Activated CD4-positive, CD25-positive, alpha-beta regulatory T cell treated with anti-CD3 and anti-CD28 coated beads, Interleukin-2, amount 50 U/mL, for 72 hours (primary cell): Measurements from ENCODE around the gene CDAN1.
A peak's percentile ranks its signal among the peaks of the same experiment; 100 is the strongest.
"Not testable (repeated sequence)": the region's sequence is repeated elsewhere in the genome, so short reads cannot be mapped to it uniquely, and the experiment has no call there.

Source experiments
- DNase-seq: peaks from one replicate; pipeline ENCODE4 v3.0.0; 2021

The CDAN1 gene, protein sequence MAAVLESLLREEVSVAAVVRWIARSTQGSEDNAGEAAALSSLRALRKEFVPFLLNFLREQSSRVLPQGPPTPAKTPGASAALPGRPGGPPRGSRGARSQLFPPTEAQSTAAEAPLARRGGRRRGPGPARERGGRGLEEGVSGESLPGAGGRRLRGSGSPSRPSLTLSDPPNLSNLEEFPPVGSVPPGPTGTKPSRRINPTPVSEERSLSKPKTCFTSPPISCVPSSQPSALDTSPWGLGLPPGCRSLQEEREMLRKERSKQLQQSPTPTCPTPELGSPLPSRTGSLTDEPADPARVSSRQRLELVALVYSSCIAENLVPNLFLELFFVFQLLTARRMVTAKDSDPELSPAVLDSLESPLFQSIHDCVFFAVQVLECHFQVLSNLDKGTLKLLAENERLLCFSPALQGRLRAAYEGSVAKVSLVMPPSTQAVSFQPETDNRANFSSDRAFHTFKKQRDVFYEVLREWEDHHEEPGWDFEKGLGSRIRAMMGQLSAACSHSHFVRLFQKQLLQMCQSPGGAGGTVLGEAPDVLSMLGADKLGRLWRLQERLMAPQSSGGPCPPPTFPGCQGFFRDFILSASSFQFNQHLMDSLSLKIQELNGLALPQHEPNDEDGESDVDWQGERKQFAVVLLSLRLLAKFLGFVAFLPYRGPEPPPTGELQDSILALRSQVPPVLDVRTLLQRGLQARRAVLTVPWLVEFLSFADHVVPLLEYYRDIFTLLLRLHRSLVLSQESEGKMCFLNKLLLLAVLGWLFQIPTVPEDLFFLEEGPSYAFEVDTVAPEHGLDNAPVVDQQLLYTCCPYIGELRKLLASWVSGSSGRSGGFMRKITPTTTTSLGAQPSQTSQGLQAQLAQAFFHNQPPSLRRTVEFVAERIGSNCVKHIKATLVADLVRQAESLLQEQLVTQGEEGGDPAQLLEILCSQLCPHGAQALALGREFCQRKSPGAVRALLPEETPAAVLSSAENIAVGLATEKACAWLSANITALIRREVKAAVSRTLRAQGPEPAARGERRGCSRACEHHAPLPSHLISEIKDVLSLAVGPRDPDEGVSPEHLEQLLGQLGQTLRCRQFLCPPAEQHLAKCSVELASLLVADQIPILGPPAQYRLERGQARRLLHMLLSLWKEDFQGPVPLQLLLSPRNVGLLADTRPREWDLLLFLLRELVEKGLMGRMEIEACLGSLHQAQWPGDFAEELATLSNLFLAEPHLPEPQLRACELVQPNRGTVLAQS

DNA sequence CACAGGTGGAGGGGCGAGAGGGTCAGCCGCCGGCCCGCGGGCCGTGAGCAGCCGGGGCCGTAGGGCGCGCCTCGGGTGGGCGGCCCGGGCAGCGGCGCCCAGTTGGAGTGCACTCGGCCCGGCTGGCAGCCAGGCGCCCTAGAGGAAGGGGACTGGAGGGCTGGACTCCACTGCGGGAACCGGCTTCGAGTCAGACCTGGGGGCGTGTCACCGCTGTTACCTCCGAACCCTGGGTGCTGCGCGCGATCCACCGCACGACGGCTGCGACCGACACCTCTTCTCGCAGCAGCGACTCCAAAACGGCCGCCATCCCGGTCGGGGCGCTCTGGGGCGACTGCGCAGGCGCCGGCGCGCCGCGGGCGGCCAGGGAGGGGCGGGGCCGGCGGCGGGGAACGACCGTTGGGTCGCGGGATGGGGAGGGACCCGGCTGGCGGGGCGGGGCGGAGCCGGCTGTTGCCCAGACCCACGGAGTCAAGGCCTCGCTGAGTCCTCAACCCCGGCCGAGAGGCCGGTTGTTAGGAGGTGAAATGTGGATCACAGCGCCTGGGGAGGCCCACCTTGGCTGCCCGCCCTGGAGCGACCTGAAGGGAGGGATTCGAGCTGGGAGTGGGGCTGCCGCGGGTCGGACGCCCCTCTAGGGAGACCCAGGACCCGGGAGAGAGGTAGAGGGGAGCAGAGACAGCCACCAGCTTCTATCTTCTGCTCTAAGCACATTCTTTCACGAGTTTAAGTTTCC, at the start of gene CDAN1:
CDAN1 (minus strand) TSS at position 336 of the 736 bp plus-strand sequence; CDS start at position 310, 26 bp downstream.
- peak; percentile 96 for DNase-seq

DNA sequence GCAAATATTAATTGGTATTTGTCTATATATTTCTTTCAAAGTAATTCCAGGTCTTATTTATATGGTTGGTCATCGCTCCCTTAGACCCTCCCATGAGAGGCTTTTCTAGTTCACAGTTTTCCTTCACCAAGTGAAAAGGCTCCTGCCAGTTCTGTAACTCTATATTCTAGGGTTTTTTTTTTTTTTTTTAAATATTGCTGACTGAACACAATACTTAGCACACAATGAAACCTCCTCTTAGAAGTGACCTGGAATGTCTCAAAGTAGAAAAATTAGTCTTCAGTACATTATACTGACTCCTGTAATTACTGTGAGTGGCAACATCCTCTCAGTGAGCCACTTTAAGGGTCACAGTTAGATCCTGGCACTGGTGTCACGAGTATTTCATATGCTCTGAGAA, 48.6 kb upstream of the CDAN1 start:
- DNase-seq, result no peak

DNA sequence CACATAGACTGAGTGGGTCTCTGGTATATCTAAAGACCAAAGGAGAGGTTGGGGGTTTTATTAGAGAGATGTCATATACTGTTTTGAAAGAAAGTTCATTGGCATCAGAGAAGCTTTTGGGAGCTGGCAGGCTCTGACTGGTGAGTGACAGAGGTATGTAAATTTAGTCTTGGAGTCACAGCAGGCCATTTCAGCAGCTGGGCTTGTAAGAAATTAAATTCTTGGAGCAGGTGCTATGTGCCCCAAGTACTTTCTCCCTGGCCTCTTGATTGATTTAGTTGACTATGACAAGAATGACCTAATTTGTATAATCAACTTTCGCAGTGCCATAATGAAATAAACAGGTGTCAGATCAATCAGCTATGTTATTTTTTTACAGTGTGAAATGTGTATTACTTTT, 47.8 kb upstream of the CDAN1 start:
- no peak for DNase-seq

DNA sequence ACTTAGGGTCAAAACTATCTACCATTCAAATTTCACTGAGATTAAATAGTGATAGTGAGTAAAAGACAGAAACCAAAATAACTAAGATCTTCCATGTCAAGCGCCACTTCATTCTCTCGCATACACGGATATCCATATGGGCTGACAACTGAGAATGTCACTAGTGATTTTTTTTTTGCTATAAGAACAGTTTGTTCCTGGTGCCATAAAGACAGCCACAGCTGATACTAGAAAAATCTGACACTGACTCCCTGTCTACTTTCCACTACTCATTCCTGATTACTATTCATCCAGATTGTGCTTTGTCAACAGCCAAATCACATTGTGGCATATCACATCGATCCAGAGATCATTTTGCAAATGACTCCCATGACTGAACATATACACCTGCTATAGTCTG, 45.8 kb upstream of the CDAN1 start:
- DNase-seq, result no peak

DNA sequence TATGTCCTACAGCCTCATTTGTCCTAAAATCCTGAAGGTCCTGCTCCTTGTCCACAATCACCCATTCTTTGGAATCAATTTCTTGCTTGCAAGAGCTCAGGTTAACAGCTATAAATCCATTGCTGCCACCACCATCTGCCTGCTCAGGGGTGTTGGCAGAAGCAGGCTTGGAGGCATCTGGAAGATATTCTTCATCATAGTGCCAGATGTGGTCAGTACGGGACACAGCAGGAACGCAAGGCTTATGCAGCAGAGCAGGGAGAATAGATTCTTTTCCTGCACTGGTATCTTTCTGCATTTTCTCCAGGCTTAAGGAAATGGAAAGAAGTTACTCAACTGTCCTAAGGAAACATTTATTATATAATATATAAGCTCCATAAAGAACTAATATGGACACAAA, 38.5 kb upstream of the CDAN1 start:
- no peak for DNase-seq

DNA sequence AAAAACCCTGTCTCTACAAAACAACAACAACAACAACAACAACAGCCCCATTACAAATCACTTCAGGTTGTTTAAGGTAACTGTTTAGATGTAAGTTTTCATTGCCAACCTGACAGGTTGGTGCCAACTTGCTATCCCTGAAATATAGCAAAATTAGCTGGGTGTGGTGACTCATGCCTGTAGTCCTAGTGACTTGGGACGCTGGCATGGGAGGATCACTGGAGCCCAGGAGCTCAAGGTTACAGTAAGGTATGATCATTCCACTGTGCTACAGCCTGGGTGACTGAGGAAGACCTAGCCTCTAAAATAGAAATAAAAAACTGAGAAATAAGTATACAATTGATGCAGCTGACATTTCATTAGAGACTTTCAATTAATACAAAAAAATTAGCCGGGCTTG, 36.0 kb upstream of the CDAN1 start:
- no peak for DNase-seq

DNA sequence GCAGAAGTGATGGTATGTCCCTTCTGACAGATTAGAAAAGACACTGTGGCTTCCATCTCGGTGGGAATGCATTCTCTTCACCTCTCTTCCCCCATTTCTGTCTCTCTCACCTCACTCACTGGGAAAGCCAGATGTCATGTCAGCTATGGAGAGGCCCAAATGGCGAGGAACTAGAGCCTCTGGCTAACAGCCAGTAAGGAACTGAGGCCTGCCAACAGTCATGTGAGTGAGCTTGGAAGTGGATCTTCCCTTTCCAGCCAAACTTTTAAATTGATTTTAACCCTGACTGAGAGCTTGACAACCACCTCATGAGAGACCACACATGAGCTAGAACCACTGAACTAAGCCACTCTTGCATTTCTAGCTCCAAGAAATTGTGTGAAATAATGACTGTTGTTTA, 35.2 kb upstream of the CDAN1 start:
- DNase-seq, result no peak

DNA sequence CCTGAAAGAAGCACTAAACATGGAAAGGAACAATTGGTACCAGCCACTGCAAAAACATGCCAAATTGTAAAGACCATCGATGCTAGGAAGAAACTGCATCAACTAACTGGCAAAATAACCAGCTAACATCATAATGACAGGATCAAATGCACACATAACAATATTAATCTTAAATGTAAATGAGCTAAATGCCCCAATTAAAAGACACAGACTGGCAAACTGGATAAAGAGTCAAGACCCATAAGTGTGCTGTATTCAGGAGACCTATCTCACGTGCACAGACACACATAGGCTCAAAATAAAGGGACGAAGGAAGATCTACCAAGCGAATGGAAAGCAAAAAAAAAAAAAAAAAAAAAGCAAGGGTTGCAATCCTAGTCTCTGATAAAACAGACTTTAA, 29.2 kb upstream of the CDAN1 start:
- not testable (repeated sequence) for DNase-seq

DNA sequence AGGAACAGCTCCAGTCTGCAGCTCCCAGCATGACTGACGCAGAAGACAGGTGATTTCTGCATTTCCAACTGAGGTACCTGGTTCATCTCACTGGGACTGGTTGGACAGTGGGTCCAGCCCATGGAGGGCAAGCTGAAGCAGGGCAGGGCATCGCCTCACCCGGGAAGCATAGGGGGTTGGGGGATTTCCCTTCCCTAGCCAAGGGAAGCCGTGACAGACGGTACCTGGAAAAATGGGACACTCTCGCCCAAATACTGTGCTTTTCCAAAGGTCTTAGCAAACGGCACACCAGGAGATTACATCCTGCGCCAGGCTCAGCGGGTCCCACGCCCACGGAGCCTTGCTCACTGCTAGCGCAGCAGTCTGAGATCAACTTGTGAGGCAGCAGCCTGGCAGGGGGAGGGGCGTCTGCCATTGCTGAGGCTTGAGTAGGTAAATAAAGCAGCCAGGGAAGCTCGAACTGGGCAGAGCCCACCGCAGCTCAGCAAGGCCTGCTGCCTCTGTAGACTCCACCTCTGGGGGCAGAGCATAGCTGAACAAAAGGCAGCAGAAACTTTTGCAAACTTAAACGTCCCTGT, 27.3 kb upstream of the CDAN1 start:
- not testable (repeated sequence) for DNase-seq

DNA sequence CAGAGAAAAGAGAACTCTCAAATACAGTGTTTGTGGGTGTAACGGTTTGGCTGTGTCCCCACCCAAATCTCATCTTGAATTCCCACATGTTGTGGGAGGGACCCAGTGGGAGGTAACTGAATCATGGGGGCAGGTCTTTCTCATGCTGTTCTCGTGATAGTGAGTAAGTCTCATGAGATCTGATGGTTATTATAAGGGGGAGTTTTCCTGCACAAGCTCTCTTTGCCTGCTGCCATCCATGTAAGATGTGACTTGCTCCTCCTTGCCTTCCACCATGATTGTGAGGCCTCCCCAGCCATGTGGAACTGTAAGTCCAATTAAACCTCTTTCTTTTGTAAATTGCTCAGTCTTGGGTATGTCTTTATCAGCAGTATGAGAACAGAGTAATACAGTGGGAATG, 24.9 kb upstream of the CDAN1 start:
- DNase-seq, result not testable (repeated sequence)

DNA sequence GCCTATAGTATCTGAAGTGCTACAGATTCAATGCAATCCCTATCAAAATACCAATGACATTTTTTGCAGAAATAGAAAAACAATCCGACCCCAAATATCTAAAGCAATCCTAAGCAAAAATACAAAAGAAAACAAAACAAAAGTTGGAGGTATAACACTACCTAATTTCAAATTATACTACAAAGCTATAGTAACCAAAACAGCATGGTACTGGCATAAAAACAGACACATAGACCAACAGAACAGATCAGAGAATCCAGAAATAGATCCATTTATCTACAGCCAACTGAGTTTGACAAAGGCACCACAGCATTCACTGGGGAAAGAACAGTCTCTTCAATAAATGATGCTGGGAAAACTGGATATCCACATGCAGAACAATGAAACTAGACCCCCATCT, 23.8 kb upstream of the CDAN1 start:
- DNase-seq, result no peak

DNA sequence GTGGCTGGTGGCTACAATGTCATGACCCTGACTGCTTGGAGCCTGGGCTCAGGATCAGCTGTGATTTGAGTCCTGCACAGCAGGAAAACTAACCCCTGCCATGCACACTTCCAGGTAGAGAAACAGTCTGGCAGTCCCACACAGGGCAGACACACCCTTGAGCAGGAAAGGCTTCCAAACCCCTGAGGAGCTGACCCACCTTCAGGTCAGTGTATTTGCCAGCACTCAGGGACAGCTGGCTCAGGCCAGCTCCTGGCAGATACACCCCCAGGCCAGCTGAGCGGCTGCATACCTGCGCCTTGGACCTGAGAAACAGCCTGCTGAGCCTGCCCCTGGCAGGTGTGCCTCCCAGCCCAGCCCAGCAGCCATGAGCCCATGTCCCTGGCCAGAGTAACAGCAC, 22.2 kb upstream of the CDAN1 start:
- no peak for DNase-seq

DNA sequence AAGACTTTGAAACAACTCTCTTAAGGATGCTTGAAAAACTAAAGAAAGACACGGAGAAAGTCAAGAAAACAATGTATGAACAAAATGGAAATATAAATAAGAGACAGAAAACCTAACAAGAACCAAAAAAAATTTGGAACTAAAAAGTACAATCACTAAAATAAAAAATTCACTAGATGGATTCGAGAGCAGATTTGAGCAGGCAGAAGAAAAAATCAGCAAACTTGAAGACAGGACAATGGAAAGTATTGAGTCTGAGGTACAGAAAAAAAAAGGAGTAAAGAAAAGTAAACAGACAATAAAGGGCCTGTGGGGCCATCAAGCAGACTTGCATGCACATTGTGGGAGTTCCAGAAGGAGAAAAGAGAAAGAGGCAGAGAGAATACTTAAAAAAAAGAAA, 13.4 kb upstream of the CDAN1 start:
- DNase-seq, result no peak

DNA sequence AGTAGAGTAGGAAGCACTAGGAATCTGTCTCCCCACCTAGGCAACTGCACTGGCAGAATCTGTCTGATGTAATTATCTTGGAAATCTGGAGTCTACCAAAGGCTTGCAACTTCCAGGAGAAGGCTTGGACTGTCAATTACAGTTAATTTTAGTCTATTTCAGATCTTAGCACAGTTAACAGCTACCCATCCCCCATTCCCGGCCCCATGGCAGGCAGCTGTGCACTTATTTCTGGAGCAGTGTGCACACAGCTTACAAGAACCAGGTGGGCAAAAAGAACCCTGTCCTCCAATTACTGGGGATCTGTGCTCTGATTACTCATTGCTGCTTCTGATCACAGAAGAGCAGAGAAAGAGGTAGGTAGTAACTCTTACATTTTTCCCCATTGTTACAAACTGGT, 12.3 kb upstream of the CDAN1 start:
- DNase-seq, result no peak

DNA sequence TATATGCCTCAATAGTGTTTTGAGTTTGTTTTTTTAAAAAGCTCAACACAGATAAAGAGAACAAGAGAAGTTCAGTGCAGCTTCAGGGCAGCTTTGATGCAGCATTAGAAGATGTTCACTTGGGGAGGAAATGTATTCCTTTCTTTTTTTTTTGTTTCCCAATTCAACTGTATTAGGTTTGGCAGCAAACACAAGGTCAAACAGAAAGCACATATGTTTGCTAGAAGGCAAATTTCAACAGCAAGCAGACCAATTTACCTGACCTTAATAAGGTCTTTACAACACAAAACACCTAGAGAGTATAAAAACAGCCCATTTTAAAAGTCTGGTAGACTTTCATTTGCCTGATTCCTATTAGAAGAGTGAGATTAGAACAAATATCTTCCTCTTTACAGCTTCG, 7.3 kb upstream of the CDAN1 start:
- no peak for DNase-seq

DNA sequence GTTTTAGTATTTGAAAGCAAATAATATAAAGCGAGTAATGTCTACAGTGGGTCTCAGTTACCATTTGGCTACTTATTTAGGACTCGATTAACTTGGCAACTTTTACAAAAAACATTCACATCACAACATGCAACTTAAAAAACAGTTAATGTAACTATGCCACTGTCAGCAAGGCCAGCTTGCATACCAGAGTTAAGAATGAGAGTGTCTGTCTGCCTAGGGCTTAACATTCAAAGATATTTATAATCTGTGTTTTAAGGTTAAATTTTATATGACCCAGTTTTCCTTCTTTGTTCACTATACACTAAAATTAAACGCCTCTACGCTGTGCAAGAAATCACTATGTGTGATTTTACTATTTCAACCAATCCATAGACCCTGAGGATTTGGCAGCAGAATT, 5.2 kb upstream of the CDAN1 start:
- no peak for DNase-seq

DNA sequence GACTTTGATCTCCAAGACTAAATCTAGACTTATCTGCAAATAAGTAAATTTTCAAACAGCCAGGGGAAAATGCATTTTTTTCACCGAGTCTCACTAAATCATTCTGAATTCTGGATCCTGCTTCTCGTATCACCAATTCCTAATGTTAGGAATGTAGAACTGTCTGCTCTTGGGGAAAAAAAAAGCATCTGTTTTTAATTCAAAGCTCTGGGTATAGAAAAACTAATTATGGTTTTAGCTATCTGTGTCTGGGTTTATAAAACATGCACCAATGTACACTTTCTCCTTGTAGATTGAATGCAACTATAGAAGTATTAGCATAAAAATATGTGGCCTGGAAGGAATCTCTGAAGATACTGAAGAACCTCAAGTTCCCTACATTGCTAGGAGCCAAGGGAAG, 4.8 kb upstream of the CDAN1 start:
- DNase-seq, result no peak

DNA sequence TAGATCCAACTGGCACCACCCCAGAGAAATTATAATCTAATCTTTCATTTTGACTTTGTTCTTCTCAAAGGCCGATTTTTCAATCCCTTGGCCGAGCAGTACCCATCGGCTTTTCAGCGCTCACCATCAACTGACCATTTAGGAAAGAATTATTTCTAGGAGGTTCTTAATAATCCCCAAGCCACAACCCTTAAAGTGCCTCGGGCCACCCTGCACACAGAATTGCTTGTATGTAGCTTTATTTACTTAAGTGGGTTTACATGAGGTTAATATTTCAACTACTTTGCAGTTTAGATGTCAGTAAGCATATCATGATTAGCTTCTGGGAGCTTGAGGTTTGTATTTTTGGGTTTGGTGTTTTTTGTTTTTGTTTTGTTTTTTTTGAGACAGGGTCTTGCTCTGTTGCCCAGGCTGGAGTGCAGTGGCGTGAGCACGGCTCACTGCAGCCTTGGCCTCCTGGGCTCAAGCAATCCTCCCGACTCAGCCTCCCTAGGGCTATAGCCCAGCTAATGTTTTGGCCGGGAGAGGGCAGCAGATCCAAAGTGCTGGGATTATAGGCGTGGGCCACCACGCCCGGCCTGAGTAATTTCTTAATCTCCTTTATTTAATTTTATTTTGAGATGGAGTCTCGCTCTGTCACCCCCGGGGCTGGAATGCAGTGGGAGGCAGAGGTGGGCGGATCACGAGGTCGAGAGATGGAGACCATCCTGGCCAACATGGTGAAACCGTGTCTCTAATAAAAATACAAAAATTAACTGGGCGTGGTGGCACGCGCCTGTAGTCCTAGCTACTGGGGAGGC, 801 bp upstream of the CDAN1 start:
- no peak for DNase-seq

DNA sequence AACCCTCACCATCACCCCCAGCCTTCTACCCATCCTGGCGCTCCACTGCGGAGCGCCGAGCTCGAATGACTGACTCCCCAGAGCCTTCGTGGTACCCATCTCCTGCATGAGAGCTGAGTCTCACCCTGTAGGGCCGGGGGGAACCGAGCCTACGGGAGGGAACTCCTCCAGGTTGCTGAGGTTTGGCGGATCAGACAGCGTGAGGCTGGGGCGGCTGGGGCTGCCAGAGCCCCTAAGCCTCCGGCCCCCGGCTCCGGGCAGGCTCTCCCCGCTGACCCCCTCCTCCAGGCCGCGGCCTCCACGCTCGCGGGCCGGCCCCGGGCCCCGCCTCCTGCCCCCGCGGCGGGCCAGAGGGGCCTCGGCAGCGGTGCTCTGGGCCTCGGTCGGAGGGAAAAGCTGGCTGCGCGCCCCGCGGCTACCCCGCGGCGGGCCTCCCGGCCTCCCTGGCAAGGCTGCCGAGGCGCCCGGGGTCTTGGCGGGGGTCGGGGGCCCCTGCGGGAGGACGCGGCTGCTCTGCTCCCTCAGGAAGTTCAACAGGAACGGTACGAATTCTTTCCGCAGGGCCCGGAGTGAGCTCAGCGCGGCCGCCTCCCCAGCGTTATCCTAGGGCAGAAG, 643 bp downstream of the CDAN1 start:
- no peak for DNase-seq

DNA sequence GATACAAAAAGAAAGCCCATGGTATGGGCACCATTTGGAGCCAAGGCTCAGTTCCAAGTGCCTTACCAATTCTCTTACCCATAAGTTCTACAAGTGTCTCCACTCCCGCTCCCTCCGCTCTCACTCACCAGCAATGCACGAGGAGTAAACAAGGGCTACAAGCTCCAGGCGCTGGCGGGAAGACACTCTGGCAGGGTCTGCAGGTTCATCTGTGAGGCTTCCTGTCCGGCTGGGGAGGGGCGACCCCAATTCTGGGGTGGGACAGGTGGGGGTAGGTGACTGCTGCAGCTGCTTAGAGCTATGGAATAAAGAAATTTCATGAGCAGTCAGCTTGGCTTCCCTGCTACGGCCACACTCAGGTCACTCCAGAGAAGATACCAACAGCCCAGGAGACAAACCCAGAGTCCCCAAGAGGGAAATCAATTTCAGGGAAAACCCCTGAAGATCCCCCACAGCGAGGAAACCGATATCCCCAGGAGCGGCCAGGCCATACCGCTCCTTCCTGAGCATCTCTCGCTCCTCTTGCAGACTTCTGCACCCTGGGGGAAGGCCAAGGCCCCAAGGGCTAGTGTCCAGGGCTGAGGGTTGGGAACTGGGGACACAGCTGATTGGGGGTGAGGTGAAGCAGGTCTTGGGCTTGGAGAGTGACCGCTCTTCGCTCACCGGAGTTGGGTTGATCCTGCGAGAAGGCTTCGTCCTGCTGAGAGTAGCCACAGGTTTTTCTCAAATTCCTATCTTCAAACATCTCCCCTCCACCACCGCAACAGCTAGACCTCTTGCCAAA, 1.4 kb downstream of the CDAN1 start:
- no peak for DNase-seq
